Mesothelial cell of epicardium (in vitro differentiated cells): ENCODE results near the gene TRIM66. TPM values are rescaled to one million over a fixed set of nuclear protein-coding genes. Genes with fewer than 3 reads are reported as not detected.
A peak's percentile ranks its signal among the peaks of the same experiment; 100 is the strongest.

ENCODE experiments used
- DNase-seq, 2 experiments: peaks; one replicate each; pipeline ENCODE4 v3.0.0; 2021; ENCODE audit warnings: low spot score in 2 of 2; ENCODE audit not compliant: unreplicated experiment in 2 of 2
- H3K27ac Mint-ChIP-seq: 2 replicates; pipeline ENCODE4 v1.8.0; 2021; ENCODE audit warnings: mixed read lengths
- H3K27me3 Mint-ChIP-seq: 2 replicates; pipeline ENCODE4 v1.8.0; 2021; ENCODE audit warnings: low read depth, mixed read lengths
- H3K36me3 Mint-ChIP-seq: 2 replicates; pipeline ENCODE4 v1.8.0; 2021; ENCODE audit warnings: mixed read lengths
- H3K4me1 Mint-ChIP-seq: 2 replicates; pipeline ENCODE4 v1.8.0; 2021; ENCODE audit warnings: mixed read lengths
- H3K4me3 Mint-ChIP-seq: 2 replicates; pipeline ENCODE4 v1.8.0; 2021; ENCODE audit warnings: mild to moderate bottlenecking, moderate library complexity, mixed read lengths
- H3K9me3 Mint-ChIP-seq: 2 replicates; pipeline ENCODE4 v1.8.0; 2021; ENCODE audit warnings: mixed read lengths
- total RNA-seq: library from RNA; stranded (reverse); gene quantifications from 3 replicates; pipeline ENCODE4 v1.2.1, GENCODE V29; 2021
- TF ChIP-seq, protein P1 (sequence below): fragments of 200-600 bp; sonication (generic); IDR thresholded peaks from one replicate; pipeline ENCODE4 v1.5.0; 2021; ENCODE audit warnings: antibody characterized with exemption; ENCODE audit not compliant: unreplicated experiment

Gene TRIM66
- total RNA-seq, 1 donor from 2014 or later: 8.3 TPM

DNA sequence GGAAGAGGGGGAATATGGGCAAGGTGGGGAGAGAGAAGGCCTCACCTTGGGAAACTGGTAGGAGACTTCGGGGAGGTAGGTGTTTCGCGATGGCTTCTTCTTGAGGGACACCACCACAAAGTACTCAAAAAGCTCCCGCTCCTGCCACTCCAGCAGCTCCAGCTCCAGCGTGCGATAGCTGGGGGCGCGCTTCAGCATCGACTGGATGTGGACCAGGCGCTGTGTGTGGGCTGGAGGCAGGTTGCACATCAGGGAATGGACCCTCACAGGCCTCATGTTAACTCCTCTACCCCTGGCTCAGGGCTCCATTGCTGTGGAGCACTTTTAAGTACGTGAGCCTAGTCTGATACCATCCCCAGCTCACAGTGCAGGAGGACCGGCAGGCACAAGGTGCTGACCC, 30.0 kb upstream of the TRIM66 start:
- H3K4me3 Mint-ChIP-seq: no peak overlapping the region
- TF ChIP-seq, protein P1, sequence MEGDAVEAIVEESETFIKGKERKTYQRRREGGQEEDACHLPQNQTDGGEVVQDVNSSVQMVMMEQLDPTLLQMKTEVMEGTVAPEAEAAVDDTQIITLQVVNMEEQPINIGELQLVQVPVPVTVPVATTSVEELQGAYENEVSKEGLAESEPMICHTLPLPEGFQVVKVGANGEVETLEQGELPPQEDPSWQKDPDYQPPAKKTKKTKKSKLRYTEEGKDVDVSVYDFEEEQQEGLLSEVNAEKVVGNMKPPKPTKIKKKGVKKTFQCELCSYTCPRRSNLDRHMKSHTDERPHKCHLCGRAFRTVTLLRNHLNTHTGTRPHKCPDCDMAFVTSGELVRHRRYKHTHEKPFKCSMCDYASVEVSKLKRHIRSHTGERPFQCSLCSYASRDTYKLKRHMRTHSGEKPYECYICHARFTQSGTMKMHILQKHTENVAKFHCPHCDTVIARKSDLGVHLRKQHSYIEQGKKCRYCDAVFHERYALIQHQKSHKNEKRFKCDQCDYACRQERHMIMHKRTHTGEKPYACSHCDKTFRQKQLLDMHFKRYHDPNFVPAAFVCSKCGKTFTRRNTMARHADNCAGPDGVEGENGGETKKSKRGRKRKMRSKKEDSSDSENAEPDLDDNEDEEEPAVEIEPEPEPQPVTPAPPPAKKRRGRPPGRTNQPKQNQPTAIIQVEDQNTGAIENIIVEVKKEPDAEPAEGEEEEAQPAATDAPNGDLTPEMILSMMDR: no peak
- DNase-seq: no peak
- H3K4me1 Mint-ChIP-seq: peaks cover 10% of the 10 kb centered on the region
- H3K27ac Mint-ChIP-seq: no peak overlapping the region
- no peaks in the 10 kb centered on the region for H3K9me3 Mint-ChIP-seq
- peaks cover 33% of the 10 kb centered on the region for H3K36me3 Mint-ChIP-seq
- H3K27me3 Mint-ChIP-seq: no peaks in the 10 kb centered on the region

DNA sequence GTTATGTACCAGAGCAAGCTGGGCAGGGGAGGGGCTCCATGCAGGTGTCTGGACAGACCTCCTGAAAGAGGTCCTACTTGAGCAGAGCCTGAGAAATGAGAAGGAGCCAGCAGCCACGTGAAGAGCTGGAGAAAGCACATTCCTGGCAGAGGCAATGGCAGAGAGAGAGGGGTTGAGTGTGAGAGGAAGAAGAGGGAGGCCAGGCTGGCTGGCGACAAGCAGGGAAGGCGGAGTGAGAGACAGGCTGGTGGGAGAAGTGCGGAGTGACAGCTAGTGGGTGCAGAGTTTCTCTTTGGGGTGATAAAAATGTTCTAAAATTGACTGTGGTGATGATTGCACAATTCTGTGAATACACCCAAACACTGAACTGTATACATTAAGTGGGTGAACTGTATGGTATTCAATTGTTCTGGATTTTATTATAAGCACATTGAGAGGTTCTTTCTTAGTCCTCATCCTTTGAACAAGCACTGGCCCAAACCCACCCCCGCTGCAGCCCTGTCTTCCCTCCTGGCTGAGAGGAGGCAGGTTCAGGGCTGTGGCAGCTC, 29.5 kb upstream of the TRIM66 start:
- peak overlapping the region; percentile 19 for H3K27ac Mint-ChIP-seq
- H3K4me3 Mint-ChIP-seq: no peak overlapping the region
- no peaks in the 10 kb centered on the region for H3K27me3 Mint-ChIP-seq
- TF ChIP-seq, protein P1: no peak
- H3K9me3 Mint-ChIP-seq: no peaks in the 10 kb centered on the region
- H3K36me3 Mint-ChIP-seq: peaks cover 29% of the 10 kb centered on the region
- H3K4me1 Mint-ChIP-seq: peaks cover 5% of the 10 kb centered on the region
- DNase-seq: no peak

DNA sequence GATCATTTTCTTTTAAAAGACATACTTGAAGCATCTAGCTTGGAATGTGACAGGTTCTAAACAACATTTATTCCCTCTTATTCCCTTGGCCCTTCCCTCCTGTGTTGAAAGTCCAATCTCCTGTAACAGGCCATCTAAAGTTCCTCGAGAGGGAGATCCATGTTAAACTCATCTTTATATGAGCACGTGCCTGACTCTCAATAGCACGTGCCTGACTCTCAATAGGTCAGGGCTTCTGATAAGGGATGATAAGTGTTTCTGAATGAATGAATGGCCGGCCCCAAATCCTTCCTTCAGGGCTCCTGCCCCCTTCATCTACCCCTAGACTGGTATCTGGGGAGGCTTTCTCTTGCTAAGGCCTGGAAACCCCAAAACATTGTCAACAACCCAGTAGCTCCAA, 27.3 kb upstream of the TRIM66 start:
- Mint-ChIP-seq H3K27me3 (no peaks in the 10 kb centered on the region), H3K4me3 (no peak overlapping the region), H3K9me3 (no peaks in the 10 kb centered on the region), H3K4me1 (peaks cover 2% of the 10 kb centered on the region), H3K27ac (peak overlapping the region; percentile 83), H3K36me3 (peaks cover 38% of the 10 kb centered on the region)
- no peak for DNase-seq
- TF ChIP-seq, protein P1: no peak

DNA sequence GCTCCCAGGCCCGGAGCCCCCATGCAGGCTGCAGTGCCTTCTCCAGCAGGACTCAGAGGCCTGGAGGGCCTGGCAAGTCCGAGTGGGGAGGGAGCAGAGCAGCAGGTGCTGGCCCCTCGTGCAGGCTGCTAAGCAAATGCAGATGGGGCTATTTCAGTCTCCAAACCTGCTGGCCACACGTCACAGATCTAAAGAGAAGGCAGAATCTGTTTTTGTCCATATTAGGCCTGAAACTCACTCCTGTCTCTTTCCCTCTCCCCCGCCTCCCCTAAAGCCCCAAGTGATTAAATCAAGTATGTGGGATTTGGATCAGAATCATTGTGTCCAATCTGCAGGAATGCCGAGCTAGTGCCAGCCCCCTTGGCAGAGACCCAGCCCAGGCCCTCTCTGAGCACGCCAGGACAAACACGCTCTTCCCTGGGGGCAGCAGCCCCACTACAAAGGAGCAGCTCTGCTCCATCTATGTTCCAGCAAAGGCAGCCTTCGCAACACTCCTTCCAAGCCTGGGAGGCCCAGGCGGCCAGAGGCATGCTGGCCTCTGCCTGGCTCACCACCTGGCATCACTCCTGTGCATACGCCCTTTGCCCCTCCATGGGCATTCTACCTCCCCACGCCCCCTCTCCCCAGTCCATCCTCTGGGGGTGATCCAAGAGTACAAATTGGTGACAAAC, 26.7 kb upstream of the TRIM66 start:
- TF ChIP-seq, protein P1: no peak
- peaks cover 2% of the 10 kb centered on the region for H3K4me1 Mint-ChIP-seq
- DNase-seq: peak in 1 of 2 experiments; percentile 62
- H3K27me3 Mint-ChIP-seq: no peaks in the 10 kb centered on the region
- no peak overlapping the region for H3K4me3 Mint-ChIP-seq
- H3K36me3 Mint-ChIP-seq: peaks cover 33% of the 10 kb centered on the region
- H3K27ac Mint-ChIP-seq: peak overlapping the region; percentile 83
- no peaks in the 10 kb centered on the region for H3K9me3 Mint-ChIP-seq

DNA sequence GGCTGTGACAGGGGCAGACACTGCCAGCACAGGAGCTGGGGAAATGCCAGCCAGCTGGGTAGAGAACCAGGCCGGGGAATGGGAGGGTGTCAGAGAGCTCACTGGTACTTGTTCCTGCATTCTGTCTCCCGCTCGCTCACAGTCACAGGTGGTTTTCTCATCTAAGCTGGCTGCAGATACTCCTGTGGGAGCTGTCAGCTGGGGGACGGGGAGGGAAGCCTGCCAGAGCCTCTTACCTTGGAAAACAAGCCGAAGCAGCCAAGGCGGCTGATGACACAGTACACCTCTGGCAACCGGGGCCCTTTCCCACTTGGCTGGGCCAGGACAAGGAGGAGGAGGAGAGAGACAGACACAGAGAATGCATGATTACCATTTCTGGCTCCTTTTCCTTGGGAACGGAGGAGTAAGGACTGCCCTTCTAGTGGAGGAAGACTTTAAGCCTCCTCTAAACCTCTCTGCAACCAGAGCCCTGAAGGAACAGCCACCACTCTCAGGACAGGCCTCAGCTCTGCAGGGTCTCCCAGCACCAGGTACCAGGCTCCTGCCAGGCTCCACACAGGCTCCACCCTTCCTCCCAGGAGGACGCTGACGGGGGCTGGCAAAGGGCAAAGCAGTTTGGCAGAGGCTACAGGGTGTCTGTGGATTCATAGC, 25.2 kb upstream of the TRIM66 start:
- no peak overlapping the region for H3K4me3 Mint-ChIP-seq
- no peaks in the 10 kb centered on the region for H3K9me3 Mint-ChIP-seq
- DNase-seq: no peak
- TF ChIP-seq, protein P1: no peak
- peak overlapping the region; percentile 30 for H3K27ac Mint-ChIP-seq
- H3K4me1 Mint-ChIP-seq: peaks cover 2% of the 10 kb centered on the region
- H3K36me3 Mint-ChIP-seq: peaks cover 33% of the 10 kb centered on the region
- H3K27me3 Mint-ChIP-seq: no peaks in the 10 kb centered on the region
